ENCODE measurements around the gene PSAP. TPM values are rescaled to one million over a fixed set of nuclear protein-coding genes. Genes with fewer than 3 reads are reported as not detected.
"Not testable (repeated sequence)": the region's sequence is repeated elsewhere in the genome, so short reads cannot be mapped to it uniquely, and the experiment has no call there.

PSAP gene
- 100 to 1,000 TPM; 517 to 807 TPM for total RNA-seq
- long read RNA-seq, transcript PSAP-202 (14 exons, 2,872 nt), result major isoform, 1,031 of 1,451 reads
- long read RNA-seq, partial matches to known transcripts, result 192 of 1,451 reads
- long read RNA-seq, other reads (novel, unspliced or antisense), result 224 of 1,451 reads

DNA sequence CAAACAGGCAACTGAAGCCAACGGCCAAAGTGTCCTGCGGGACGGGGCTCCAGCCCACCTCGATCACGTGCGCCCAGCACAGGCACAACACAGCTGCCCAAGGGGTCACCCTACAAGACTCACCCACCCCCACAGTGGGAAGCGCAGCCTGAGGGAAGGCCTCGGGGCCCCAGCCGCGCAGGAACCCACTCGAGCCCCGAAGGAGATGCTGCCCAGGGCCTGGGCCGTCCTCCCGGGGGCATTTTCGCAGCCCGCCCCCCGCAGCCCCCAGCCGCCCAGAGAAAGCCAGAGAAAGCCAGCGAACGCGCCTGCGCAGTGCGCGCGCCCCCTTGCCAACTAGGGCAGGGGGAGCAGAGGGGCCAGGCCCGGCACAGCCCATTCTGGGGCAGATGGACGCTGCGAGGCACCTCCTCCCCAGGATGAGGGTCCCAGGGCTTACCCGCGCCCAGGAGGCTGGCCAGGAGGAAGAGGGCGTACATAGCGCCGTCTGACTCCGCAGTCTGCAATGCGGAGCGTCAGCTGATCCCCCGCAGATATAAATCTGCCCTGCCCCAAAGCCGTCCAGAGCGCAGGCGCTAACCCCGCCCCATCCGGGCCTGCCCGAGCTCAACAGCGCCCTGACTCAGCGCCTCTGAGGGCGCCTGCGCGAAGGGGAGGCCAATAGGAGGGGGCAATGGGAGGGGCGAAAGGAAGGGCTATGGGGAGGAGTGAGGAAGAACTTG is at the start of gene PSAP:
PSAP (minus strand) TSS at position 509 of the 722 bp plus-strand sequence; CDS start at position 479, 30 bp downstream.
- peak; percentile 99 for DNase-seq
- intact Hi-C loops (cut with DNase I, micrococcal nuclease), result no loop called here
- peak; percentile 95 for ATAC-seq

- intact Hi-C loops (cut with DNase I, micrococcal nuclease), result no loop called here
- ATAC-seq, result no peak
- no peak for DNase-seq
These were observed 49.6 kb upstream of the PSAP start for GRCh38 chr10:71900441-71901180.

DNA sequence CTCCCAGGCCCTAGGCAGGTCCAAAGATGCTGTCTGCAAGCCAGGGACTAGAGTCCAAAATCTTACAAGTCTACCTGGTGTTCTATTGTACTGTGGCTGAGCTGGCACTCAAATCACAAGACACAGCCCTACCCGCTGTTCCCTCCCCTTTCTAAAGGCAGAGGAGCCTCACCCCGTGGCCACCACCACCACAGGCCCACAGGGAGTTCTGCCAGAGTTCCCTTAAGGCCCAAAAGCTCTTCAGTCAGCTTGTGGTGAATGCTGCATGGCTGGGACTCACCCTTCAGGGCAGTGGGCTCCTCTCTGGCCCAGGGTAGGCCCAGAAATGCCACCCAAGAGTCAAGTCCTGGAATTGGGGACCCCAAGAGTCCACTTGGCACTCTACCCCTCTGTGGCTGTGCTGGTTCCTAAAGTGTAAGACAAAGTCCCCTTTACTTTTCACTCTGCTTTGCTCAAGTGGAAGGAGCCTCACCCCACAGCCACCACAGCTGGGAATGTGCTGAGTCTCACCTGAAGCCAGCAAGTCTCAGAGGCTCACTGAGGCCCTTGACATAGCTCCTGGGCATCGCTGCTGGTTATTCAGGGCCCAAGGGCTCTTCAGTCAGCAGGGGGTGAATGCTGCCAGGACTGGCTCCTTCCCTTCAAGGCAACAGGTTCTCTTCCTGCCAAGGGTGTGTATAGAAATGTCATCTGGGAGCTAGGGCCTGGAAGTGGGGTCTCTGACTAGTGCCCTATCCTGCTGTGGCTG is 48.8 kb upstream of the PSAP start:
- DNase-seq (no peak), ATAC-seq (no peak)
- intact Hi-C loops (cut with DNase I, micrococcal nuclease), result loop anchor here in 1 of 2 donors (5.0 to 10.0 kb wide), 2 partner anchors 65 to 147 kb away; no protein-coding TSS in a partner anchor

- DNase-seq, ATAC-seq: not testable (repeated sequence)
- intact Hi-C loops (cut with DNase I, micrococcal nuclease), result loop anchor here in 1 of 2 donors (5.0 to 10.0 kb wide), 2 partner anchors 64 to 149 kb away; no protein-coding TSS in a partner anchor
These were observed 47.3 kb upstream of the PSAP start for GRCh38 chr10:71898346-71898745.

DNA sequence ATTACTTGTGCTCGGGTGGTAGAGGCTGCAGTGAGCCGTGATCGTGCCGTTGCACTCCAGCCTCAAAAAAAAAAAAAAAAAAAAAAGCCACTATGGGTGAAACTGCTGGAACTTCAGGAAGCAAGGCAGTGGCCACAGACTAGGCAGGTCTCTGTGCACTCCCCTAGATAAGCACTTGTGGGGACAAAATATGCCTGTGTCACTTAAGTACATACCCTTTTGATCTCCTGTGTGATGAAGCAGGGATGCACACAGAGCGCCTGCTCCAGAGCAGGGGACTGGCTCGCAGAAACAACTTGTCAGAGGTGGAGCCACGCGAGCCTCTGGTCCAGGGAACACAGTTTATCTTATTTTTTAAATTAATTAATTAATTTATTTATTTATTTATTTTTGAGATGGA is 42.9 kb upstream of the PSAP start:
- intact Hi-C loops (cut with DNase I, micrococcal nuclease), result loop anchor here in 1 of 2 donors (10.0 kb wide), 1 partner anchor 59 kb away; no protein-coding TSS in a partner anchor
- no peak for DNase-seq

GRCh38 chr10:71893258-71893815 is 42.3 kb upstream of the PSAP start:
- DNase-seq (no peak), ATAC-seq (peak; percentile 62)
- intact Hi-C loops (cut with DNase I, micrococcal nuclease), result loop anchor here in 1 of 2 donors (10.0 kb wide), 1 partner anchor 59 kb away; no protein-coding TSS in a partner anchor

More for the DNA sequence above, 42.9 kb upstream of the PSAP start:
- ATAC-seq, result no peak

- DNase-seq (no peak), ATAC-seq (no peak)
- intact Hi-C loops (cut with DNase I, micrococcal nuclease), result loop anchor here in 1 of 2 donors (10.0 kb wide), 1 partner anchor 57 kb away; no protein-coding TSS in a partner anchor
These were observed 40.4 kb upstream of the PSAP start for GRCh38 chr10:71891437-71891836.

DNA sequence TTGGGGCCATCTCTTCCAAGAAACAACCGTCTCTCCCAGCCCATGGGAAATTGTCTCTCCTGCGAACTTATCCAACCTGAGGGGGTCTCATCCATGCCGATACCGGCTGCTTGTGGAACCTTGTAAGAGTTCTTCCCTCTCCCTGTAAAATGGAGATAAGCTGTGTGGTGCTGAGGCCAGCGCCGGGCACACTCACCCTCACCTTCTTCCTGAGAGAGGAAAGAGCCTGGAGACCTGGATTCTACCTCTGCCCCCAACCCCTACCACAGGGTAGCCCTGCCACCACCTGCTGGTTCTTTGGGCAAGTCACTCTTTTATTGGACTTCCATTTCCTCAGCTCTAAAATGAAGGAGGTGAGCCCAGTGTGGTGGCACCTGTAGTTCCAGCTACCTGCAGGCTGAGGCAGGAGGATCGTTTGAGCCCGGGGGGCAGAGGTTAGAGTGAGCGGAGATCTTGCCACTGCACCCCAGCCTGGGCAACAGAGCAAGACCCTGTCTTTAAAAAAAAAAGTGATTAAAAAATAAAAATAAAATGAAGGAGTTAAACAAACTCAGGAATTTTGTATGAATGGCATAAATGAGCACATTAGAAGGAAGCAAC is 38.4 kb upstream of the PSAP start:
- DNase-seq (no peak), ATAC-seq (no peak)
- intact Hi-C loops (cut with DNase I, micrococcal nuclease), result no loop called here

- intact Hi-C loops (cut with DNase I, micrococcal nuclease), result no loop called here
- ATAC-seq, result peak; percentile 65
These were observed 37.8 kb upstream of the PSAP start for GRCh38 chr10:71888623-71889387.

DNA sequence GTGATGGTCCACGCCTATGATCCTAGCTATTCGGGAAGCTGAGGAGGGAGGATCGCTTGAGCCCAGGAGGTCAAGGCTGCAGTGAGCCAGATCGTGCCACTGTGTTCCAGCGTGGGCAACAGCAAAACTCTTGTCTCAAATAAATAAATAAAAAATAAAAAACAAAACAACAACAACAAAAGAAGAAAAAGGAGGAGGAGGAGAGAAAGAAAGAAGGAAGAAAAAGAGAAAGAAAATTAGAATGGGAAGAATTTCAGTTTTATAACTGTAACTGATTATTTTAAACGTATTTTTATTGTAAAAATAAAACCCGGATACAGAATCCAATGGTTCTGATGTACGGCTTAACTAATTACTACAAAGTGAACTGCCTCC is 37.2 kb upstream of the PSAP start:
- intact Hi-C loops (cut with DNase I, micrococcal nuclease), result no loop called here
- DNase-seq (no peak), ATAC-seq (no peak)

More at GRCh38 chr10:71888623-71889387, 37.8 kb upstream of the PSAP start:
- peak; percentile 74 to 81 for DNase-seq

DNA sequence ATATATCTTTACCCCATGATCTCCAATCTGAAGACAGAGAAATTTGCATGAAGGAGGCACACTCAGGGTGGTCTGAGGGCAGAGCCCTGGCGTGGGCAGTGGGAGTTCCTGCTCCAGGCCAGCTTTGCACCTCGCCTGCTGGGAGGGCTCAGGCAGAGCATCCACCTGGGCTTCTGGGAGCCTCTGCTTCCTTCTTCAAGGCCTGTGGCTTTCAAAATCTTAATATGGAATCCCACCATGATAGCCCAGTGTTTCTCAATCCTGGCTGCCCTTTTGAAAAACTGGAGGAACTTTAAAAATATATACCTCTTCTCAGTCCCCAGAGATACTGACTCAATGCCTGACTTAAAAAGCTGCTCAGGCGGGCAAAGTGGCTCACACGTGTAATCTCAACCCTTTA is 36.7 kb upstream of the PSAP start:
- DNase-seq (no peak), ATAC-seq (no peak)
- intact Hi-C loops (cut with DNase I, micrococcal nuclease), result no loop called here

GRCh38 chr10:71882813-71883659 is 32.0 kb upstream of the PSAP start:
- DNase-seq, result no peak
- ATAC-seq, result no peak
- intact Hi-C loops (cut with DNase I, micrococcal nuclease), result no loop called here

GRCh38 chr10:71881647-71882355 is 30.8 kb upstream of the PSAP start:
- DNase-seq (no peak), ATAC-seq (no peak)
- intact Hi-C loops (cut with DNase I, micrococcal nuclease), result no loop called here

- intact Hi-C loops (cut with DNase I, micrococcal nuclease); DNase-seq; ATAC-seq: not testable (repeated sequence)
These were observed 30.2 kb upstream of the PSAP start for GRCh38 chr10:71881307-71881624.

GRCh38 chr10:71880425-71881306 is 29.6 kb upstream of the PSAP start:
- ATAC-seq (no peak), DNase-seq (peak in 1 of 2 donors; percentile 41)
- intact Hi-C loops (cut with DNase I, micrococcal nuclease), result no loop called here

All from left colon (tissue), 2 donors.